PC-9 (cell line): ENCODE measurements around the gene IRF8. TPM values are rescaled to one million over a fixed set of nuclear protein-coding genes. Genes with fewer than 3 reads are reported as not detected.

ENCODE experiments used
- BruUV-seq: library from RNA; stranded (reverse); fragments of 400-500 nt; replicated peaks from 2 replicates; lab custom pipeline; 2021; lab: Mats Ljungman, UMichigan
- CTCF ChIA-PET: fragments of 300-600 bp; sonication (Branson Sonifier 250); formaldehyde crosslinking; loops from one replicate; lab custom pipeline; 2022; ENCODE audit warnings: antibody characterized with exemption; lab: Charles Lee
- POLR2A ChIA-PET: fragments of 300-600 bp; sonication (Branson Sonifier 250); formaldehyde crosslinking; loops from one replicate; lab custom pipeline; 2022; ENCODE audit warnings: antibody characterized with exemption; ENCODE audit not compliant: unreplicated experiment; lab: Charles Lee
- DNase-seq, 2 experiments: peaks; one replicate each; pipeline versions ENCODE4 v3.0.0 to v3.0.0-alpha.2; 2015 to 2022; ENCODE audit warnings: mixed read lengths in 1 of 2
- H2AFZ ChIP-seq: fragments of 200-600 bp; sonication (generic); 2 replicates; pipeline ENCODE4 v1.8.1; 2017; ENCODE audit warnings: antibody characterized with exemption
- H3F3A ChIP-seq: fragments of 200-600 bp; sonication (generic); 2 replicates; pipeline ENCODE4 v1.8.1; 2017; ENCODE audit warnings: antibody characterized with exemption, mild to moderate bottlenecking, low read depth; ENCODE audit not compliant: insufficient read depth
- H3K27ac ChIP-seq: fragments of 200-600 bp; sonication (generic); 2 replicates; pipeline ENCODE4 v1.6.1; 2016; ENCODE audit warnings: mixed run types
- H3K27me3 ChIP-seq: fragments of 200-600 bp; sonication (generic); 2 replicates; pipeline ENCODE4 v1.6.1; 2016; ENCODE audit warnings: low read depth, mixed run types; ENCODE audit not compliant: insufficient read depth
- H3K36me3 ChIP-seq: fragments of 200-600 bp; sonication (generic); 2 replicates; pipeline ENCODE4 v1.6.1; 2016; ENCODE audit warnings: low read depth, mixed run types
- H3K4me1 ChIP-seq: fragments of 200-600 bp; sonication (generic); replicated peaks from 2 replicates; pipeline ENCODE4 v1.6.1; 2016; ENCODE audit warnings: mixed run types; ENCODE audit not compliant: insufficient read depth
- H3K4me2 ChIP-seq: fragments of 200-600 bp; sonication (generic); 2 replicates; pipeline ENCODE4 v1.6.1; 2017; ENCODE audit warnings: mixed run types
- H3K4me3 ChIP-seq: fragments of 200-600 bp; sonication (generic); 2 replicates; pipeline ENCODE4 v1.6.1; 2016; ENCODE audit warnings: mixed run types
- H3K79me2 ChIP-seq: fragments of 200-600 bp; sonication (generic); 2 replicates; pipeline ENCODE4 v1.6.1; 2017; ENCODE audit warnings: low read depth, mixed run types
- H3K9me2 ChIP-seq: fragments of 200-600 bp; sonication (generic); 2 replicates; pipeline ENCODE4 v1.8.1; 2017; ENCODE audit warnings: mild to moderate bottlenecking; ENCODE audit not compliant: insufficient read depth
- H3K9me3 ChIP-seq: fragments of 200-600 bp; sonication (generic); 2 replicates; pipeline ENCODE4 v1.8.1; 2016; ENCODE audit warnings: low read depth; ENCODE audit not compliant: insufficient read depth
- H4K20me1 ChIP-seq: fragments of 200-600 bp; sonication (generic); 2 replicates; pipeline ENCODE4 v1.8.1; 2017; ENCODE audit not compliant: insufficient read depth
- EZH2 ChIP-seq: fragments of 200-600 bp; sonication (generic); IDR thresholded peaks from 2 replicates; pipeline ENCODE4 v1.8.0; 2017; ENCODE audit warnings: antibody characterized with exemption, low read depth
- intact Hi-C: fragments of 100-400 bp; cut with micrococcal nuclease; formaldehyde crosslinking; loops from one replicate; pipeline ENCODE4 v1.10.0; 2022; ENCODE audit not compliant: unreplicated experiment
- total RNA-seq: library from RNA; stranded (reverse); gene quantifications from 2 replicates; pipeline ENCODE4 v1.2.3, GENCODE V29; 2021
- TF ChIP-seq, protein P1 (sequence below): fragments of 200-600 bp; sonication (generic); conservative IDR thresholded peaks from 2 replicates; pipeline ENCODE4 v1.6.1; 2017; ENCODE audit warnings: mixed run types, antibody characterized with exemption, mild to moderate bottlenecking, moderate library complexity

Gene IRF8
- total RNA-seq, 1 experiment from 2014 or later: not detected

- Histone ChIP-seq H3K9me3 (no peaks in the 10 kb centered on the region), H4K20me1 (no peaks in the 10 kb centered on the region), H3F3A (no peaks in the 10 kb centered on the region), H3K9me2 (no peaks in the 10 kb centered on the region), H3K27me3 (peaks cover 74% of the 10 kb centered on the region), H3K79me2 (no peaks in the 10 kb centered on the region), H3K4me2 (no peak overlapping the region), H2AFZ (no peak overlapping the region), H3K36me3 (no peaks in the 10 kb centered on the region), H3K27ac (no peak overlapping the region), H3K4me1 (no peaks in the 10 kb centered on the region), H3K4me3 (no peak overlapping the region)
- POLR2A ChIA-PET: no interaction called here
- no peak for DNase-seq
- TF ChIP-seq, protein P1, sequence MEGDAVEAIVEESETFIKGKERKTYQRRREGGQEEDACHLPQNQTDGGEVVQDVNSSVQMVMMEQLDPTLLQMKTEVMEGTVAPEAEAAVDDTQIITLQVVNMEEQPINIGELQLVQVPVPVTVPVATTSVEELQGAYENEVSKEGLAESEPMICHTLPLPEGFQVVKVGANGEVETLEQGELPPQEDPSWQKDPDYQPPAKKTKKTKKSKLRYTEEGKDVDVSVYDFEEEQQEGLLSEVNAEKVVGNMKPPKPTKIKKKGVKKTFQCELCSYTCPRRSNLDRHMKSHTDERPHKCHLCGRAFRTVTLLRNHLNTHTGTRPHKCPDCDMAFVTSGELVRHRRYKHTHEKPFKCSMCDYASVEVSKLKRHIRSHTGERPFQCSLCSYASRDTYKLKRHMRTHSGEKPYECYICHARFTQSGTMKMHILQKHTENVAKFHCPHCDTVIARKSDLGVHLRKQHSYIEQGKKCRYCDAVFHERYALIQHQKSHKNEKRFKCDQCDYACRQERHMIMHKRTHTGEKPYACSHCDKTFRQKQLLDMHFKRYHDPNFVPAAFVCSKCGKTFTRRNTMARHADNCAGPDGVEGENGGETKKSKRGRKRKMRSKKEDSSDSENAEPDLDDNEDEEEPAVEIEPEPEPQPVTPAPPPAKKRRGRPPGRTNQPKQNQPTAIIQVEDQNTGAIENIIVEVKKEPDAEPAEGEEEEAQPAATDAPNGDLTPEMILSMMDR: no peak
- no peak for TF ChIP-seq EZH2
- CTCF ChIA-PET: no interaction called here
- BruUV-seq: no TSS peak
- intact Hi-C loops: no loop called here
These were observed 18.1 kb upstream of the IRF8 start for GRCh38 chr16:85880861-85881260.

DNA sequence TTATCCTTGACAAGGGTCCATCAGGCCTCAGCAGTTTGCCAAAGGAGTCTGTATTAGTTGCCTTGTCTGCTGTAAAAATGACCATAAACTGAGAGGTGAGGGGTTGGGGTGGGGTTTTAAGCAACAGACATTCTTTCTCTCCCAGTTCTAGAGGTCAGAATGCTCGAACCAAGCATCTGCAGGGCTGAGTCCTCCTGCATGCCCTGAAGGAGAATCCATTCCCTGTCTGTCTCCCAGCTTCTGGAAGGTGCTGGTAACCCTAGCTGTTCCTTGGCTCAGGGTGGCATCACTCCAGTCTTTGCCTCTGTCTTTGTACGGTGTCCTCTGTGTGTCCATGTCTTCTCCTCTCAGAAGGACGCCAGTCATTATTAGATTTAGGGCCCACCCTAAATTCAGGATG lies 17.5 kb upstream of the IRF8 start:
- POLR2A ChIA-PET: no interaction called here
- peaks cover 80% of the 10 kb centered on the region for H3K27me3 ChIP-seq
- no peaks in the 10 kb centered on the region for H4K20me1 ChIP-seq
- TF ChIP-seq, protein P1: no peak
- TF ChIP-seq EZH2: no peak
- H3K27ac ChIP-seq: no peak overlapping the region
- H3K4me1 ChIP-seq: no peaks in the 10 kb centered on the region
- no peaks in the 10 kb centered on the region for H3K9me3 ChIP-seq
- H3F3A ChIP-seq: no peaks in the 10 kb centered on the region
- CTCF ChIA-PET: no interaction called here
- H3K36me3 ChIP-seq: no peaks in the 10 kb centered on the region
- H3K4me2 ChIP-seq: no peak overlapping the region
- H3K79me2 ChIP-seq: no peaks in the 10 kb centered on the region
- no peak overlapping the region for H2AFZ ChIP-seq
- BruUV-seq: no TSS peak
- intact Hi-C loops: no loop called here
- no peaks in the 10 kb centered on the region for H3K9me2 ChIP-seq
- no peak for DNase-seq
- H3K4me3 ChIP-seq: no peak overlapping the region

- Histone ChIP-seq H3K36me3 (no peaks in the 10 kb centered on the region), H4K20me1 (no peaks in the 10 kb centered on the region), H3F3A (no peaks in the 10 kb centered on the region), H3K79me2 (no peaks in the 10 kb centered on the region), H3K4me3 (no peak overlapping the region), H3K9me3 (no peaks in the 10 kb centered on the region), H3K4me1 (no peaks in the 10 kb centered on the region), H2AFZ (no peak overlapping the region), H3K27ac (no peak overlapping the region), H3K27me3 (peaks cover 88% of the 10 kb centered on the region), H3K4me2 (no peak overlapping the region), H3K9me2 (no peaks in the 10 kb centered on the region)
- TF ChIP-seq, protein P1: no peak
- TF ChIP-seq EZH2: no peak
- no TSS peak for BruUV-seq
- no peak for DNase-seq
- ChIA-PET POLR2A (no interaction called here), CTCF (no interaction called here)
- intact Hi-C loops: no loop called here
These were observed 16.7 kb upstream of the IRF8 start for GRCh38 chr16:85882181-85882810.
